Tibial artery (tissue), 4 donors: ENCODE results near the gene SORCS1.

ENCODE experiments used
- DNase-seq, 2 donors: peaks; one replicate each; pipeline ENCODE4 v3.0.0-alpha.2; 2019
- H3K27ac ChIP-seq, 2 donors: fragments of 200-600 bp; sonication (generic) in 1 of 2; 1 replicate in 1 of 2; 2 replicates in 1 of 2; pipeline ENCODE4 v1.5.1; 2018 to 2019; ENCODE audit warnings: mild to moderate bottlenecking in 1 of 2
- H3K27me3 ChIP-seq, 2 donors: fragments of 200-600 bp; sonication (generic) in 1 of 2; one replicate each; pipeline versions ENCODE4 v1.5.1 to v1.6.0; 2016 to 2019
- H3K36me3 ChIP-seq, 3 donors: fragments of 200-600 bp; sonication (generic) in 2 of 3; one replicate each; pipeline ENCODE4 v1.5.1; 2016 to 2019; ENCODE audit warnings: mild to moderate bottlenecking in 2 of 3
- H3K4me1 ChIP-seq, 4 donors: fragments of 200-600 bp; sonication (generic) in 2 of 4; 1 replicate in 3 of 4; 2 replicates in 1 of 4; pipeline ENCODE4 v1.5.1; 2016 to 2019
- H3K4me3 ChIP-seq, 2 donors: fragments of 200-600 bp; sonication (generic) in 1 of 2; 1 replicate in 1 of 2; 2 replicates in 1 of 2; pipeline ENCODE4 v1.5.1; 2018 to 2019; ENCODE audit warnings: mild to moderate bottlenecking in 2 of 2
- H3K9me3 ChIP-seq, 3 donors: fragments of 200-600 bp; sonication (generic) in 1 of 3; one replicate each; pipeline ENCODE4 v1.5.1; 2016 to 2019
- intact Hi-C: fragments of 100-400 bp; cut with DNase I; formaldehyde crosslinking; loops from one replicate; pipeline ENCODE4 v1.15.0; 2023; ENCODE audit warnings: low total_unique reads
- TF ChIP-seq, protein P1 (sequence below), 2 experiments: fragments of 200-600 bp in 1 of 2; fragments of 450-650 bp in 1 of 2; IDR thresholded peaks; one replicate each; pipeline ENCODE4 v1.5.1; 2017 to 2019; ENCODE audit warnings: antibody characterized with exemption in 2 of 2, mild to moderate bottlenecking in 1 of 2, moderate library complexity in 1 of 2

The SORCS1 gene

DNA sequence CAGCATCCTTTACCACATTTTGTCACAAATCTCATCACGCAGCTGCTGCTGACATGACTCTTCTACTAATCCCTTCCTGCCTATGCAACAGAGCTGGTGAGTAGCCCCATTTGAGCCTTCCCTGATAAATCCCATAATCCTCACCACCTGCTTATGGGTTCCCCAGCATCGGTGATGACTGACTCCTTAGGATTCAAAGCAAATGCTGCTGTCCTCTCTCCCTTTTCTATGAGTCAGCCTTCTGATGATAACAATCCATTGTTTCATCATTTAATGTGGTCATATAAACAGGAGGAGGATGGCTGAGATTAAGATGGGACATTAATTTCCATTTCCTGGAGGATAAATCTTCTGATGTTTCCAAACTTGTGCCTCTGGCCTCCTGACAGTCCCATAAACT is 73.4 kb downstream of the SORCS1 start:
- no peak overlapping the region for H3K4me3 ChIP-seq
- no peak for DNase-seq
- intact Hi-C loops: no loop called here
- H3K27ac ChIP-seq: no peak overlapping the region
- no peaks in the 10 kb centered on the region for H3K4me1 ChIP-seq
- no peaks in the 10 kb centered on the region for H3K27me3 ChIP-seq
- TF ChIP-seq, protein P1, sequence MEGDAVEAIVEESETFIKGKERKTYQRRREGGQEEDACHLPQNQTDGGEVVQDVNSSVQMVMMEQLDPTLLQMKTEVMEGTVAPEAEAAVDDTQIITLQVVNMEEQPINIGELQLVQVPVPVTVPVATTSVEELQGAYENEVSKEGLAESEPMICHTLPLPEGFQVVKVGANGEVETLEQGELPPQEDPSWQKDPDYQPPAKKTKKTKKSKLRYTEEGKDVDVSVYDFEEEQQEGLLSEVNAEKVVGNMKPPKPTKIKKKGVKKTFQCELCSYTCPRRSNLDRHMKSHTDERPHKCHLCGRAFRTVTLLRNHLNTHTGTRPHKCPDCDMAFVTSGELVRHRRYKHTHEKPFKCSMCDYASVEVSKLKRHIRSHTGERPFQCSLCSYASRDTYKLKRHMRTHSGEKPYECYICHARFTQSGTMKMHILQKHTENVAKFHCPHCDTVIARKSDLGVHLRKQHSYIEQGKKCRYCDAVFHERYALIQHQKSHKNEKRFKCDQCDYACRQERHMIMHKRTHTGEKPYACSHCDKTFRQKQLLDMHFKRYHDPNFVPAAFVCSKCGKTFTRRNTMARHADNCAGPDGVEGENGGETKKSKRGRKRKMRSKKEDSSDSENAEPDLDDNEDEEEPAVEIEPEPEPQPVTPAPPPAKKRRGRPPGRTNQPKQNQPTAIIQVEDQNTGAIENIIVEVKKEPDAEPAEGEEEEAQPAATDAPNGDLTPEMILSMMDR (IDR thresholded peaks at IDR 0.05): no peak
- H3K36me3 ChIP-seq: no peaks in the 10 kb centered on the region
- H3K9me3 ChIP-seq: no peaks in the 10 kb centered on the region

DNA sequence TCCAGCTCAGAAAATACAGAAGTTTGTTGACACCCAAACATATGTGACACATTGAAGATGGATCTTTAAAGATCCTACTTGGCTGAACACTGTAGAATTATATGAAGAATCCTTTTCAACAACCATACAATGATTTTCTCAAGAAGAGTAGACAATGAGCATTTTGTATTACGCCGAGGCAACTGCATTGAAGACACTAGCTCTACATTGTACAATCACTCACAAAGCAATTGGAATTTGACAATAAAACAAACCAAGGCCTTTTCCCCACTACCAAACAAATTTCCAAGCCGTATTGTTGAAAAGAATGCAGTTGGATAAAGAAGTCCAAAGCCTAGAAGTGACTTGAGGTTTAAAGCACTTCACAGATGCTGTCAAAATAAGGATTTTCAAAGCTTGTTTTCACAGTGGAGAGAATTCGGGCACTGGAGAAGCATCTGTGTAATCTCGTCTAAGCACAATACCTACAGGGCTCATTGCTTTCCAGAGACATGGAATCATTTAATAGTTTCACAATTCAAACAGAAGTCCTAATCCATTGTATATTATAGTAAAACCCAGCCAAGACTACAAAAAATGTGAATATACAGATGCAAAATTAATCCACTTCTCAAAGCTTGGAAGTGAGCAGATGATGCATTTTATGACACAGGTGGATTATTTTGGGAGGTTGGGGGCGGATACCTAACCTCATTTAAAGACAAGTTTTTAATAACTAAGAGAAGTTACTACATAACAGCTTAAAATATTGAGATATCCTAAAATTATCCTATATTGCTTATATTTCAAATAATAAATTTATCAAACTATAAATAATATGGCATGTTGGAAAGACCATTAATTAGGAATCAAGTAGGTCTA is 78.6 kb downstream of the SORCS1 start:
- Histone ChIP-seq H3K27me3 (no peaks in the 10 kb centered on the region), H3K27ac (no peak overlapping the region)

DNA sequence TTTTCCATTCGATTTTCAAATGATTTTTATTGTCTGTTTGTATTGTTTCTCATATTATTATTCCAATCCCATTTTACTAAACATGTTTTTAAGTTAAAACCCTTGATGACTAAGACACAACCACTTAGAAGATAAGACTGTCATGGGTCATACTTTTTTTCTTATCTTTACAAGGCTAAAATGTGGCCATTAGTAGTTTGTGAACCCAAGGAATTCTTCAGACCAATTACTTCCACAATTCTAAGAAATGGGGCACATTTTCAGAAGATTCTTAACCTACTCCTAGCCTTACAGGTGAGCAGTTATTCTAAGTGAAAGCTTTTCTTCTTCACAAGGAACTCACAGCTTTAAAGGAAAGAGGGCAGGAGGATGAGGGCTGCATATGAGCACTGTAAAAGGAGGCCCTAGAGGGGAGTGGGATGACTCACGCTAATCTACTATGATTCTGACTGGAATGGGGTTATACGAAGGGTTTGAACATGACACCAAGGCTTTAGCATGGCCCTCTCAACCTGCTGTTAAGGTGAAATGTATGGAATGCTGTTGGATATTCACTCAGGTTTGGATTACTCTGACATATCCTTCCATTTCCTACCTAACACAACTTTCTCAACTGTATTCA is 81.0 kb downstream of the SORCS1 start:
- intact Hi-C loops: no loop called here
- Histone ChIP-seq H3K36me3 (no peaks in the 10 kb centered on the region), H3K9me3 (no peaks in the 10 kb centered on the region), H3K4me3 (no peak overlapping the region), H3K4me1 (no peaks in the 10 kb centered on the region), H3K27ac (no peak overlapping the region), H3K27me3 (no peaks in the 10 kb centered on the region)
- no peak for DNase-seq
- TF ChIP-seq, protein P1 (IDR thresholded peaks at IDR 0.05): no peak

More for the DNA sequence above, 78.6 kb downstream of the SORCS1 start:
- TF ChIP-seq, protein P1 (IDR thresholded peaks at IDR 0.05): no peak
- no peaks in the 10 kb centered on the region for H3K4me1 ChIP-seq
- intact Hi-C loops: no loop called here
- no peak overlapping the region for H3K4me3 ChIP-seq
- no peaks in the 10 kb centered on the region for H3K9me3 ChIP-seq
- no peaks in the 10 kb centered on the region for H3K36me3 ChIP-seq
- no peak for DNase-seq

DNA sequence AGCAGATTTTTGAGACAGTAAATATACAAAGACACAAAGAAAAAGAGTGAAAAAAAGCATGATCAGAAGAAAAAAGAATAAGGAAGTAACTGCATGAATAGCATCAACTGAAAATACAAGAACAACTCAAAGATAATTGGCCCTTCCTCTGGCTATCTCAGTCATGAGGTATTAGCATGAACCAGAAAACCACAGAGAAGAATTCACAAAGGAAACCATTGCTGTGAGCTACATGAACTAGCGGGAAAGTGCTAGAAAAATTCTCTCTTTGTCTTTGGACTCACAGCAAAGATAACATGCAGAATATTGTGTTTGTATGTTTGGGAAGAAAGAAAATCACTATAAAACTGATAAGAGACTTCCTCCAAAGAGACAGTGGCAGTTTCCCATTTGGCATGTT is 82.9 kb downstream of the SORCS1 start:
- Histone ChIP-seq H3K4me3 (no peak overlapping the region), H3K4me1 (no peaks in the 10 kb centered on the region), H3K27me3 (no peaks in the 10 kb centered on the region), H3K36me3 (no peaks in the 10 kb centered on the region), H3K27ac (no peak overlapping the region), H3K9me3 (no peaks in the 10 kb centered on the region)
- intact Hi-C loops: no loop called here
- TF ChIP-seq, protein P1 (IDR thresholded peaks at IDR 0.05): no peak
- no peak for DNase-seq

DNA sequence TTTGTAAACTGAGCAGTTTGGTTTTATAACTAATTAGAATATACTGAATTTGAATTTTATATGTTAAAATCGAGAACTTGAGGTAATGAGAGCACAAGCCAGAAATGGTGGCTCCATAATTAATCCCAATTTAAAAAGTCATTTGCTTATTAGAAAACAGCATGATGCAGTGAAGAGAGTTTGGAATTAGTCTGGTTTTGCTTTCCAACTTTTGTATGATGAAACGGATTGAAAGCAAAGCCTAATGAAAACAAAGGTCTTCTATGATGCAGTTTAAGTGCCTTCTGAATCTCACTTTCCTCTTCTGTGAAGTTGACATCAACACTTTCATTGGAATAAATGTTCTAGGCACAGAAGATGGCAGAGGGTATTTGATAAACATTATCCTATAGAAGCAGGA is 89.4 kb downstream of the SORCS1 start:
- Histone ChIP-seq H3K27me3 (no peaks in the 10 kb centered on the region), H3K36me3 (no peaks in the 10 kb centered on the region), H3K27ac (no peak overlapping the region), H3K4me1 (no peaks in the 10 kb centered on the region), H3K9me3 (no peaks in the 10 kb centered on the region), H3K4me3 (no peak overlapping the region)
- intact Hi-C loops: no loop called here
- TF ChIP-seq, protein P1 (IDR thresholded peaks at IDR 0.05): no peak
- DNase-seq: no peak
